KBM-7 (cell line): ENCODE measurements around the gene CEMIP.

ENCODE experiments used
- DNase-seq: peaks from one replicate; pipeline ENCODE4 v3.0.0-alpha.2; 2015
- in situ Hi-C: fragments of 300-500 bp; cut with MboI; formaldehyde crosslinking; loops from 2 replicates; pipeline ENCODE4 v1.14.3; 2020; ENCODE audit warnings: low sequenced_read_pairs, low pct_unique_long_range_greater_than_20kb, mixed read lengths

The CEMIP gene

DNA sequence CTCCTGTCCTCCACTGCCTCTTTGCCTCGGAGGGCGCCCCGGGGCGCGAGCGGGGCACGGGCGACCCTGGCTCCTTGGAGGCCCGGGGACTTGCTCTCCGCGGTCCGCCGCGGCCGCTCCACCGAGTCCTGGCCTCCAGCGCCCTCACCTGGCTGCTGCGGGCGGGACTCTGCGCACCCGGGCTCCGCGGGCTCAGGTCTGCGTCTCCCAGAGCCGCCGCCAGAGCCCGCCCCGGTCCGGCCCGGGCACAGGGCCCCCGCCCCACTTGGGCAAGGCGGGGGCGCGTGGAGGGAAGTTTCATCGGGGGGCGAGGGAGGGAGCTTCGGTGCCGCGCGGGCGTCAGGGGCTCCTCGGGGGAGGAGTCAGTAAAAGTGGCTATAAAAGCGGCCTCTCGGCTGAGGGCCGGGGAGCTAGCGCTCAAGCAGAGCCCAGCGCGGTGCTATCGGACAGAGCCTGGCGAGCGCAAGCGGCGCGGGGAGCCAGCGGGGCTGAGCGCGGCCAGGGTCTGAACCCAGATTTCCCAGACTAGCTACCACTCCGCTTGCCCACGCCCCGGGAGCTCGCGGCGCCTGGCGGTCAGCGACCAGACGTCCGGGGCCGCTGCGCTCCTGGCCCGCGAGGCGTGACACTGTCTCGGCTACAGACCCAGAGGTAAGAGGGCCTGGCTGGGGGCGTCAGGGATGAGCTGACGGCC is at the start of gene CEMIP:
CEMIP (plus strand) TSS at position 407 of the 694 bp plus-strand sequence. CDS start 94,510 bp downstream, outside the sequence.
- in situ Hi-C loops = loop anchor here (10.0 kb wide), 2 partner anchors 204 to 324 kb away; no protein-coding TSS in a partner anchor
- DNase-seq = peak; percentile 84

DNA sequence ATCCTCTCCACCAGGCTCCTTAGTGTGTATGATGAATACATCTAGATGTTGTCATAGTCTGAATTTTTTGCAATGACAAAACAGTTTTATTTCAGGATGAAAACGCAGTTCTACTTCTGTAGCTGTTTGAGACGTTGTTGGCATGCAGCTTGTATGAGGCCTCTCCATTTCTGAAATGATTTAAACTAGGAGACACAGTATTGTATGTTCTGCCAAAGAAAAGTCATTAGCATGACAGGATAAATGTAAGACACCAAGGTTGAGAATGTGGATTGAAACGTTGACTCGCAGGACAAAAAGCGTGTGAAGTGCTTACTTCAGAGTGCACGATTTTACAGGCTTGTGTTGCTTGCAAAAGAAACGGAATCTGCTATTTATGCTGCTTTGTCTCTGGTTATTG is 48.8 kb upstream of the CEMIP start:
- no peak for DNase-seq
- in situ Hi-C loops = no loop called here

GRCh38 chr15:80730926-80731325 is 48.2 kb upstream of the CEMIP start:
- no peak for DNase-seq
- in situ Hi-C loops = no loop called here

GRCh38 chr15:80732167-80732566 is 47.0 kb upstream of the CEMIP start:
- in situ Hi-C loops = no loop called here
- DNase-seq = no peak

DNA sequence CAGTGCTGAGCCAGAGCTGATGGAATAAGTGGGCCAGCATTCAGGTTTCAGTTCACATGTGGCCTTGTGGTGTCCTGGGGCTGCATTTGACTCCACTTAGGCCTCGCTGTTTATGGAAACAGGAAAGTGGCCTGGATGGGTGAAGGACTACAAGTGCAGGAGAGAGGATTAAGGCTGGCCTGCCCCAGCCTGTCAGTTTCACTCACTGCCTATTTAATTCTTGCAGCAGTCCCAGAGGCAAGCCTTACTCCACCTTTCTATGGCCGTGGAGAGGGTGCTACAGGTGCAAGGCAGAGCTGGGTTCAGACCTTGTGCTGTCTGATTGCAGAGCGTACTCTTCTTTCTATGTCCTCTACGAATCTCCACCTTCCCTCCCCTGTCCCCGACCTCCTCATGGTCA is 46.4 kb upstream of the CEMIP start:
- in situ Hi-C loops = no loop called here
- DNase-seq = no peak

DNA sequence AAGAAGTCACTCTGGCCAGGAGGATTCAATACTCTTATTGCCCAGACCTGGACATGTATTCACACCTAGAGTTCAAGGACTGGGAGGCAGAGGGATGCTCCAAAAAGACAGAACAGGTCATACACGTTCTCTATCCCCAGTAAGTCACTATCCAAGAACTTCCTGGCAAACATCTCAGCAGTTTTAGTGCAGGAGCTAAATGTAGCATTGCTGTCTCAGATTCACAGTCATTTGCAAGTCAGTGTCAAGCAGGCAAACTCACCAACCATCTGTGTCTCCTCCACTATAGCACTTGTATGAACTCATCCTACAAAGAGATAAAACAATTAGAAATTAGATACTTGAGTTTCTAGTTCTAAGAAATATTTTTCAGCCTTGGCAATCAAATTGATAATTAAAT is 45.7 kb upstream of the CEMIP start:
- no peak for DNase-seq
- in situ Hi-C loops = no loop called here

DNA sequence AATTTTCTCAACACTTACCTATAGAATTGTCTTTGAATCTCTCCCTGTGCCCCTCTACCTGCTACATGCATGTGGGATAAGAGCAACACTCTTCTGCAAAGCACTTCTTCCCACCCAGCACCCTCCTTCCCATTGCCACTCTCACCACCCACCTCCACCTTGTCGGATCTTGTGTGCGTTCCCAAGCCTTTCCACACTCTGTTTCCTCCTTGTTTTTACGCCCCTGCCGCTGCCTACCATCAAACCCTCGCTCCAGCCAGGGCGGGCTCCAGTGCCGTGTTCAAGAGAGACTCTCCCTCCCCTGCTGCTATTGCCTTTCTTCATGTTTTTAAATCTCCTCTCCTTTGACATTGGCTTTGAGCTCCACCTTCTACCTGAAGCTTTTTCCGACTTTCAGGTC is 43.8 kb upstream of the CEMIP start:
- in situ Hi-C loops = no loop called here

DNA sequence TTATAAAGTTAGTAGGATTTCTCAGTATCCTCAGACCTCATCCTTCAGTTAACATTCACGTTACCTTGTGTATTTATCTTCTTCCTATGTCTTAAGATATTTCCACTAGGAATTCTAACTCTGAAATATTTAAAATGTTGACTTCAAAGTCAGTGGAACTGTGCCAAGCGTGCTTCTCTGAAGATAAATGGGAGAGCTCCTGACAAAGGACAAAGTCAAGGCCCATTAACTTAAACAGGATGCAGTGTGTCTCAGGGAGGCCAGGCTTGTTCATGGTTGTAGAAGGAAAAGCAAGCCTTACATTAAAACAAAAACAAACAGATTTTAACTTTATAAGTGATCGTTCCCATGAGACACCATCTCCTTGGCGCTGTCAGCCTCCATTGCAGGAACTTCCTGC is 42.6 kb upstream of the CEMIP start:
- DNase-seq = no peak
- in situ Hi-C loops = no loop called here

More for the DNA sequence above, 43.8 kb upstream of the CEMIP start:
- DNase-seq = no peak

- in situ Hi-C loops = no loop called here
- no peak for DNase-seq
These were observed 39.3 kb upstream of the CEMIP start for GRCh38 chr15:80739919-80740318.

DNA sequence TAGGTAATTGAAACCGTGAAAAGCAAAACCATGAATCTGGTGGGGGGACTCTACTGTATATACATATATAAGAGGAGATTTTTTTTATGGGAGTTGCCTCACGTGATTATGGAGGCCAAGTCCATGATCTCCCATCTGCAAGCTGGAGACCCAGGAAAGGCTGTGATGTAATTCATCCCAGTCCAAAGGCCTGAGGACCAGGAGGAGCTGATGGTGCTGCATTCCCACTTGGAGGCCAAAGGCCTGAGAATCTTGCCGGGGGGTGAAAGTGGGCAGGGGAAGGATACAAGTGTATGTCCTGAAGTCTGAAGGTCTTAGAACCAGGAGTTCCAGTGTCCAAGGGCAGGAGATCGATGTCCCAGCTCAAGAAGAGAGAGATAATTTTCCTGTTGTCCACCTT is 37.1 kb upstream of the CEMIP start:
- no peak for DNase-seq

DNA sequence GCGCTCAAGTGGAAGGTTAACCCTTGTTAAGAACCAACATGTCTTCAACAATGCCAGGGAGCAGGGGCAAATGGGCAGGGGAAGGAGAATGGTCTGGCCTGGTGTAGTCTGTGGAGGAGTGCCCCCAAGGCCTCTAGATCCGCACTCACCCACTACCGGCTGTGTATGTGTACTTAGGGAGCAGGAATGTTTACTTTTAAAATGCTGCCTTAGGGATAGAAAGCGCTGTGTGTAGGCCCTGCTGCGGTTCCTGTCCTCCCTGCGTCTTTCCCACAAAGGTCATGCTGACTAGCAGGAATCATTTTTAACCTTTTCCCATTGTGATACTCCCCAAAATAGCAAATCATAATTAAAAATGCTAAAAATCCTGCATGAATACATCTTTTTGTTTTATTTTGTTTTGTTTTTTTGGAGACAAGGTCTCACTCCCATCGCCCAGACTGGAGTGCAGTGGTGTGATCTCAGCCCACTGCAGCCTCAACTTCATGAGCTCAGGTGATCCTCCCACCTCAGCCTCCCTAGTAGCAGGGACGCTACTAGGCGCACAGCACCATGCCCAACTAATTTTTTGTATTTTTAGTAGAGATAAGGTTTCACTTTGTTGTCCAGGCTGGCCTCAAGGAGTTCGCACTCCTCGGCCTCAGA is 35.9 kb upstream of the CEMIP start:
- in situ Hi-C loops = no loop called here
- no peak for DNase-seq

More for the DNA sequence above, 37.1 kb upstream of the CEMIP start:
- in situ Hi-C loops = no loop called here

GRCh38 chr15:80744415-80744814 is 34.8 kb upstream of the CEMIP start:
- in situ Hi-C loops = no loop called here
- no peak for DNase-seq

DNA sequence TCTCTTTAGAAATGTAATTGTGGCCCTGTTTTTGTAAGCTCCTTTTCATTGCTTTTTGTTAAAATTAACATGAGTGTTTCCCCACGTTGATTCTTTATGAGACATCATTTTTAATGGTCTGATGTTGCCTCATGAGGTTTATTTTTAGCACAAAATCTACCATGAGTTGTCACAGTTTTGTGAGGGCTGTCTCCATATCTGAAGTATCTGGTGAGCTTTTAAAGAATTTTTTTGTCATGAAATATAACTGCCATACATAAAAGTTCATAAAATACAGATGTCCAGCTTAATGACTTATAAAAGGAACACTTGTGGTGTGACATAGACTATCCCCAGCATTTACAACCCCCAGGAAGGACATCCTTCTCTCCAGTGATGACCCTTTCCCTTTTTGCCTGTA is 34.3 kb upstream of the CEMIP start:
- in situ Hi-C loops = no loop called here
- no peak for DNase-seq

- in situ Hi-C loops = no loop called here
- no peak for DNase-seq
These were observed 33.3 kb upstream of the CEMIP start for GRCh38 chr15:80745888-80746287.

- no peak for DNase-seq
- in situ Hi-C loops = no loop called here
These were observed 31.7 kb upstream of the CEMIP start for GRCh38 chr15:80747317-80748053.

DNA sequence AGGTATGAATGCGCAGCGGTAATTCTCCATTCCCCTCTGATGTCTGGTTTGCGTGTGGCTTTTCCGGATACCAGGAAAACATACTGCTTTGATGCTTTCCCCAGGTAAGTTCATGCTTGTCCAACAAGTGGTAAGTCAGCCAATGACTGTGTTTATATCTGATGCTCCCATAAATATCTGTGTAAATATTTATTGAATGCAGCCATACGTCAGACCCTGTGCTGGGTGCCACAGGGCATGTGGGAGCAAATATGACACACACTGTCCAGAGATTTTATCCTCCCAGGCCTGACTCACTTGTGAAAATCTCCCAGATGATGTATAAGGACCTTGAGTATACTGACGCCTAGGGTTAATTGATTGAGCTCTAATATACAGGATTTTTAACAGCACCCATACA is 29.6 kb upstream of the CEMIP start:
- in situ Hi-C loops = no loop called here
- DNase-seq = no peak

GRCh38 chr15:80750575-80750974 is 28.6 kb upstream of the CEMIP start:
- no peak for DNase-seq
- in situ Hi-C loops = no loop called here

DNA sequence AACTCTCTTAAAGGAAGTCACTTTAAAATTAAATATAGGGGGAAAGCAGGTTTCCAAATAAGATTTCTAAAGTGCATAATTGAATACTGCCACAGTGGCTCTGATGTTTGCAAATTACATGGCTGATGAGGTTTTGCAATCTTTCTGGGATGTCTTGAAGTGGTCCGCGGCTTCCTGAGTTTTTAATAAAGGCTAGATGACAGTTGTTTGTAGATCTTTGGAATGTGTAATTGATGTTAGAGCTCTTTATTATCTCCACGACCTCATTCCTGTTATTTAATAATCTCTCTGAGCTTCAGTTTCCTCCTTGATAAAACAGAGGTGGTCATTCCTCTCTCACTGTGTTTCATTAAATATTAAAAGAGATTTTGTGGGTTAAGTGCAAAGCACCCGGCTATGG is 27.0 kb upstream of the CEMIP start:
- no peak for DNase-seq
- in situ Hi-C loops = no loop called here

GRCh38 chr15:80753161-80753560 is 26.0 kb upstream of the CEMIP start:
- no peak for DNase-seq
- in situ Hi-C loops = no loop called here

GRCh38 chr15:80754014-80754413 is 25.2 kb upstream of the CEMIP start:
- DNase-seq = no peak
- in situ Hi-C loops = no loop called here
